Duodenal mucosa (tissue), 2 donors: ENCODE results near the gene NPAS1.

Experiments used
- H3K27ac ChIP-seq: one replicate; pipeline ENCODE4 v1.7.0; 2013; ENCODE audit warnings: low read depth, low read length
- H3K27me3 ChIP-seq, 2 donors: one replicate each; pipeline ENCODE4 v1.7.0; 2013; ENCODE audit warnings: low read length in 2 of 2, control low read depth in 1 of 2; ENCODE audit not compliant: insufficient read depth in 2 of 2, control insufficient read depth in 1 of 2
- H3K36me3 ChIP-seq, 2 donors: one replicate each; pipeline ENCODE4 v1.7.0; 2013; ENCODE audit warnings: low read length in 2 of 2, control low read depth in 1 of 2; ENCODE audit not compliant: insufficient read depth in 2 of 2, control insufficient read depth in 1 of 2
- H3K4me1 ChIP-seq, 2 donors: one replicate each; pipeline ENCODE4 v1.7.0; 2013; ENCODE audit warnings: low read length in 2 of 2, control low read depth in 1 of 2; ENCODE audit not compliant: insufficient read depth in 2 of 2, control insufficient read depth in 1 of 2
- H3K4me3 ChIP-seq, 2 donors: one replicate each; pipeline ENCODE4 v1.7.0; 2013; ENCODE audit warnings: low read length in 2 of 2, low read depth in 1 of 2
- H3K9ac ChIP-seq, 2 donors: one replicate each; pipeline ENCODE4 v1.7.0; 2013; ENCODE audit warnings: low read length in 2 of 2, low read depth in 1 of 2
- H3K9me3 ChIP-seq, 2 donors: one replicate each; pipeline ENCODE4 v1.7.0; 2013; ENCODE audit warnings: low read length in 2 of 2, control low read depth in 1 of 2; ENCODE audit not compliant: control insufficient read depth in 1 of 2

NPAS1 gene

GRCh38 chr19:46979126-46980105, 40.2 kb upstream of the NPAS1 start:
- H3K9ac ChIP-seq = no peak overlapping the region
- H3K4me1 ChIP-seq = peaks cover 27 to 30% of the 10 kb centered on the region in 2 donors
- H3K9me3 ChIP-seq = no peaks in the 10 kb centered on the region
- H3K27me3 ChIP-seq = no peaks in the 10 kb centered on the region
- no peak overlapping the region for H3K4me3 ChIP-seq
- H3K36me3 ChIP-seq = peaks cover 0 to 3% of the 10 kb centered on the region in 2 donors
- no peak overlapping the region for H3K27ac ChIP-seq

DNA sequence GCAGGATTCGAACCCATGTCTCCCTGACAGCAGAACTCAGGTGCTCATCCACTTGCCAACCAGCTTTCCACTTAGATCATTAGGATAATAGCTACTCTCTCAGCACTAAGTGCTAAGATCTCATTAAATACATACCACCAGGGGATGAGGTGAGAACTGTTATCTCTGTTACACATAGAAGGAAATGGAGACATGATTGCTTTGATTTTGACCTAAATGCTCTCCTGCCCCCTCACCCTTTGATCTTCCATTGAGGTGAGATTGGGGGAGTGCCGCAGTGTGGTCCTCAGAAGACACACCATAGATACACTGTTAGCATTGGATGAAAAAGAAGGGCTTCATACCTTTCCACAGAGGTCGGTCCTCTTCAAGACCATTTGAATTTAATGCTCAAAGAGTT, 38.9 kb upstream of the NPAS1 start:
- peaks cover 21 to 30% of the 10 kb centered on the region in 2 donors for H3K4me1 ChIP-seq

GRCh38 chr19:46981286-46981945, 38.2 kb upstream of the NPAS1 start:
- no peak overlapping the region for H3K27ac ChIP-seq

More for the DNA sequence above, 38.9 kb upstream of the NPAS1 start:
- no peak overlapping the region for H3K27ac ChIP-seq
- H3K4me3 ChIP-seq = no peak overlapping the region
- H3K36me3 ChIP-seq = peaks cover 0 to 3% of the 10 kb centered on the region in 2 donors
- H3K9me3 ChIP-seq = no peaks in the 10 kb centered on the region
- no peak overlapping the region for H3K9ac ChIP-seq
- no peaks in the 10 kb centered on the region for H3K27me3 ChIP-seq

GRCh38 chr19:46983097-46983496, 36.5 kb upstream of the NPAS1 start:
- no peaks in the 10 kb centered on the region for H3K9me3 ChIP-seq
- H3K4me1 ChIP-seq = peaks cover 0 to 7% of the 10 kb centered on the region in 2 donors
- peaks cover 4% of the 10 kb centered on the region in 2 donors for H3K36me3 ChIP-seq
- no peak overlapping the region for H3K27ac ChIP-seq
- no peak overlapping the region for H3K4me3 ChIP-seq
- no peak overlapping the region for H3K9ac ChIP-seq
- no peaks in the 10 kb centered on the region for H3K27me3 ChIP-seq

More at GRCh38 chr19:46981286-46981945, 38.2 kb upstream of the NPAS1 start:
- peaks cover 0 to 3% of the 10 kb centered on the region in 2 donors for H3K36me3 ChIP-seq
- H3K4me1 ChIP-seq = peaks cover 16 to 24% of the 10 kb centered on the region in 2 donors
- H3K9me3 ChIP-seq = no peaks in the 10 kb centered on the region
- no peaks in the 10 kb centered on the region for H3K27me3 ChIP-seq
- no peak overlapping the region for H3K4me3 ChIP-seq
- H3K9ac ChIP-seq = no peak overlapping the region

DNA sequence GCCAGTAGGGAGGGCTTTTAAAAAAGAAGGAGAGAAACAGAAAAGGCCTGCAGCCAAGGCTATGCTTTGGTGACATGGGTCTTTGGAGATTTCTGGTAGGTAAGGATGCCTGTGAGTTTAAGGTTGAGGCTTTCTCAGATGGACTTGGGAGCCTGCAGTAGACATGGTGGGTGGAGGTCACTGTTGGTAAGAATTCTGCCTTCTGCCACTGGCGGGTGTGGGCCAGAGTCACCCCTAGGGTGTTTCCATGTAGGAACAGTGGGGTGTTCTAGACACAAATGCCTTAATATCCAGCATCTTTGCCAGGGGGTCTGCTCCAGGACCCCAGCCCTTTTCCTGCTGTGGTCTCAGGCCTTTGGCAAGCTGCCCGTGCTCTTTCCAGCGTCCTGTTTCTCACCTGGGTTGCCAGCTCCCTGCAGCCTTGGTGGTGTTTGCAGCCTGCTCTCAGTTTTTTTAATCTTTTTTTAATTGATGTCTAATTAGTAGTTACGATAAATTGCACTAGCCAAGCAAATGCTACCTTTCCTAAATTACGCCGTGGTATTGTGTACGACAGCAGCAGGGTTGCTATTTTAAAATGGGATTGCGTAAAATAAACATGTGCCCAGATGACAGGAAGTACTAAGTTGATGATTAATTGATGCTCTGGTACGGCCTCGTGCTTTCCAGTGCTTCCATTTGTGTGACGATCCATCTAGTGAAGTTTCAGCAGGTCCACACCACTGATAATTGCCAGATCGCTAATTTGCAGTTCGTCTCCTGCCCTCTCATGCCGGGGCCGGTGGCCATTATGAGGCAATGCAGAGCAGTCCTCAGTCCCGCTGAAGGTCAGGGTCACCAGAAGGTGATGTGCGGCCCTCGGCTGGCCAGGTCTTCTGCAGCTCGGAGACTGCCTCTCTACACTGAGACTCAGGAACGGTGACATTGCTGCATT, 35.3 kb upstream of the NPAS1 start:
- no peak overlapping the region for H3K27ac ChIP-seq
- no peaks in the 10 kb centered on the region for H3K9me3 ChIP-seq
- peaks cover 12 to 17% of the 10 kb centered on the region in 2 donors for H3K36me3 ChIP-seq
- H3K9ac ChIP-seq = no peak overlapping the region
- H3K27me3 ChIP-seq = no peaks in the 10 kb centered on the region
- peaks cover 0 to 4% of the 10 kb centered on the region in 2 donors for H3K4me1 ChIP-seq
- no peak overlapping the region for H3K4me3 ChIP-seq

GRCh38 chr19:46985542-46986415, 33.9 kb upstream of the NPAS1 start:
- Histone ChIP-seq H3K4me1 (peaks cover 0 to 5% of the 10 kb centered on the region in 2 donors), H3K27ac (no peak overlapping the region), H3K36me3 (peaks cover 12 to 28% of the 10 kb centered on the region in 2 donors), H3K27me3 (no peaks in the 10 kb centered on the region), H3K9me3 (no peaks in the 10 kb centered on the region), H3K4me3 (no peak overlapping the region), H3K9ac (no peak overlapping the region)

DNA sequence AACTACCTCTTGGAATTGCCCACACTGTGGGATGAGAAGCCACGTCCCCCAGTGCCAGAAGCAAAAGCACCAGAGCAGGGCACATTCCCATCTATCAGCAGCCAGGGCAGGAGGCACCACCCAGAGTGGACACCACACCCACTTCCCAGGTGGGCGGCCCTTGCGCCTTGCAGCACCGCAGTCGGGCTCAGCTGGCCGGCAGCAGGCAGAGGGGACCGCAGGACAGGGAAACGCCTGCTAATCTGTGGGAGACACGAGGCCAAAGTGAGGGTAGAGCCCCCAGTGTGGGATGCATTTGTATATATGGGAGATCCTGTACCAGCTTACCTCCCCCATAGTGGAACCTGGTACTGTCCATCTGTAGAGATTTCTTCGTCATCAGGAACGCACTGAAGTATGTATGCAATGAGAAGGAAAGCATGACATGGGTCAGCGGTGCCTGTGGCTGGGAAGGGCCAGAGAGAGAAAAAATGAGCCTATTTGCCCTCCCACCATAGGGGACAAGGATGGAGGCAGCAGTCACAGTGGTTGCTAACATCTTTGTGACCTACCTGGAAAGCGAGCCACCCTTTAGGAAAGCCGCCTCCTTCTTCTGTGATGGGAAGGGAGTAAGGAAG, 30.9 kb upstream of the NPAS1 start:
- peaks cover 22 to 51% of the 10 kb centered on the region in 2 donors for H3K36me3 ChIP-seq
- no peaks in the 10 kb centered on the region for H3K9me3 ChIP-seq
- no peak overlapping the region for H3K9ac ChIP-seq
- no peaks in the 10 kb centered on the region for H3K27me3 ChIP-seq
- H3K4me1 ChIP-seq = peaks cover 0 to 13% of the 10 kb centered on the region in 2 donors
- no peak overlapping the region for H3K27ac ChIP-seq
- no peak overlapping the region for H3K4me3 ChIP-seq

GRCh38 chr19:46990991-46991676, 28.5 kb upstream of the NPAS1 start:
- Histone ChIP-seq H3K4me1 (peaks cover 0 to 9% of the 10 kb centered on the region in 2 donors), H3K27ac (no peak overlapping the region), H3K4me3 (no peak overlapping the region)

More at GRCh38 chr19:46990991-46991676, 28.5 kb upstream of the NPAS1 start:
- H3K36me3 ChIP-seq = peaks cover 22 to 67% of the 10 kb centered on the region in 2 donors
- H3K9me3 ChIP-seq = no peaks in the 10 kb centered on the region
- H3K27me3 ChIP-seq = no peaks in the 10 kb centered on the region
- H3K9ac ChIP-seq = peak overlapping the region in 1 of 2 donors; percentile 15
